GM10847 (cell line): ENCODE data around the gene CFAP58.

ENCODE experiments used
- POLR2A ChIP-seq: IDR thresholded peaks from 2 replicates; pipeline ENCODE4 v1.6.1; 2011; ENCODE audit not compliant: insufficient read length; ENCODE audit errors: extremely low read depth

CFAP58 gene

GRCh38 chr10:104340111-104340526 is 13.5 kb upstream of the CFAP58 start:
- no peak for TF ChIP-seq POLR2A

- TF ChIP-seq POLR2A, result no peak
These were observed 13.0 kb upstream of the CFAP58 start for GRCh38 chr10:104340641-104341040.

- TF ChIP-seq POLR2A, result no peak
These were observed 10.7 kb upstream of the CFAP58 start for GRCh38 chr10:104342941-104343411.

GRCh38 chr10:104344219-104344618 is 9.4 kb upstream of the CFAP58 start:
- TF ChIP-seq POLR2A, result no peak

GRCh38 chr10:104345515-104345914 is 8.1 kb upstream of the CFAP58 start:
- TF ChIP-seq POLR2A, result no peak

- TF ChIP-seq POLR2A, result no peak
These were observed 7.7 kb upstream of the CFAP58 start for GRCh38 chr10:104345941-104346340.

- no peak for TF ChIP-seq POLR2A
These were observed 6.2 kb upstream of the CFAP58 start for GRCh38 chr10:104347295-104348045.

- TF ChIP-seq POLR2A, result no peak
These were observed 5.0 kb upstream of the CFAP58 start for GRCh38 chr10:104348601-104349000.

GRCh38 chr10:104349623-104350126 is 4.0 kb upstream of the CFAP58 start:
- TF ChIP-seq POLR2A, result no peak

- TF ChIP-seq POLR2A, result no peak
These were observed 3.5 kb upstream of the CFAP58 start for GRCh38 chr10:104350127-104350635.

GRCh38 chr10:104351061-104351702 is 2.5 kb upstream of the CFAP58 start:
- no peak for TF ChIP-seq POLR2A

- TF ChIP-seq POLR2A, result no peak
These were observed 1.7 kb upstream of the CFAP58 start for GRCh38 chr10:104351919-104352318.

GRCh38 chr10:104359811-104360210 is 6.2 kb downstream of the CFAP58 start:
- TF ChIP-seq POLR2A, result no peak

GRCh38 chr10:104367904-104368303 is 14.3 kb downstream of the CFAP58 start:
- TF ChIP-seq POLR2A, result no peak

GRCh38 chr10:104368381-104368780 is 14.7 kb downstream of the CFAP58 start:
- no peak for TF ChIP-seq POLR2A

- no peak for TF ChIP-seq POLR2A
These were observed 18.1 kb downstream of the CFAP58 start for GRCh38 chr10:104371753-104372152.
